HG03469 (cell line): ENCODE results near the gene INO80B.
A peak's percentile ranks its signal among the peaks of the same experiment; 100 is the strongest.
"Not testable (repeated sequence)": the region's sequence is repeated elsewhere in the genome, so short reads cannot be mapped to it uniquely, and the experiment has no call there.

ENCODE experiments used
- ATAC-seq: cut with Tn5 transposase; IDR thresholded peaks from one replicate; pipeline ENCODE4 v1.9.1; 2021; ENCODE audit warnings: mild to moderate bottlenecking, moderate library complexity, moderate number of reproducible peaks; ENCODE audit not compliant: unreplicated experiment

The INO80B gene

GRCh38 chr2:74424995-74425406 is 29.9 kb upstream of the INO80B start:
- no peak for ATAC-seq

GRCh38 chr2:74425523-74425922 is 29.4 kb upstream of the INO80B start:
- no peak for ATAC-seq

GRCh38 chr2:74426181-74426758 is 28.6 kb upstream of the INO80B start:
- ATAC-seq = no peak

GRCh38 chr2:74427551-74427950 is 27.3 kb upstream of the INO80B start:
- no peak for ATAC-seq

GRCh38 chr2:74428675-74429074 is 26.2 kb upstream of the INO80B start:
- no peak for ATAC-seq

GRCh38 chr2:74429487-74430451 is 25.1 kb upstream of the INO80B start:
- ATAC-seq = no peak

- no peak for ATAC-seq
Measured at GRCh38 chr2:74430502-74430901, 24.4 kb upstream of the INO80B start.

- ATAC-seq = no peak
Measured at GRCh38 chr2:74436111-74436805, 18.6 kb upstream of the INO80B start.

- ATAC-seq = no peak
Measured at GRCh38 chr2:74436848-74437695, 17.8 kb upstream of the INO80B start.

GRCh38 chr2:74438248-74438647 is 16.6 kb upstream of the INO80B start:
- ATAC-seq = no peak

- no peak for ATAC-seq
Measured at GRCh38 chr2:74439373-74439772, 15.5 kb upstream of the INO80B start.

- ATAC-seq = no peak
Measured at GRCh38 chr2:74439803-74440377, 15.0 kb upstream of the INO80B start.

GRCh38 chr2:74440378-74441169 is 14.3 kb upstream of the INO80B start:
- ATAC-seq = peak; percentile 69

GRCh38 chr2:74441170-74441689 is 13.7 kb upstream of the INO80B start:
- ATAC-seq = no peak

- no peak for ATAC-seq
Measured at GRCh38 chr2:74441690-74442482, 13.0 kb upstream of the INO80B start, which contains the start of gene RTKN. RTKN (minus strand) TSS chr2:74441937; CDS start chr2:74441816, 121 bp downstream.

GRCh38 chr2:74442483-74443297 is 12.2 kb upstream of the INO80B start:
- ATAC-seq = not testable (repeated sequence)

GRCh38 chr2:74444498-74445318 is 10.2 kb upstream of the INO80B start:
- no peak for ATAC-seq
